ENCODE data around the gene SIGLEC14.

DNA sequence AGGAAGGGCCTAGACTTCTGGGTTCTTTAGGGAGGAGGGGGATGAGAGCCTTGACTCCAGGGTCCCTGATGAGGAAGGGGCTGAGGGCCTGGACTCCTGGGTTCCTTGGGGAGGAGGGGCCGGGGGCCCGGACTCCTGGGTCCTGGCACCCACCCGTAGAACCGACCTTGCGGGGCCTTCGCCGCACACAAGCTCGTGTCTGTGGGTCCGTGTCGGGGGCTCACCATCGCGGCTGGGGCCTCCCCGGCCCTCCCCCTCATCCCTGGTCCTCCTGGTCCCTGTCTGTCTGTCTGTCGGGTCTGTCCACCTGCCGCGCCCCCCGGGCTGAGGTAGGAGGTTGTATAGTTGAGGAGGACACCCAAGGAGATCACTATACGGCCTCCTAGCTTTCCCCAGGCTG lies 45.8 kb upstream of the SIGLEC14 start:
- TF ChIP-seq, protein P1, sequence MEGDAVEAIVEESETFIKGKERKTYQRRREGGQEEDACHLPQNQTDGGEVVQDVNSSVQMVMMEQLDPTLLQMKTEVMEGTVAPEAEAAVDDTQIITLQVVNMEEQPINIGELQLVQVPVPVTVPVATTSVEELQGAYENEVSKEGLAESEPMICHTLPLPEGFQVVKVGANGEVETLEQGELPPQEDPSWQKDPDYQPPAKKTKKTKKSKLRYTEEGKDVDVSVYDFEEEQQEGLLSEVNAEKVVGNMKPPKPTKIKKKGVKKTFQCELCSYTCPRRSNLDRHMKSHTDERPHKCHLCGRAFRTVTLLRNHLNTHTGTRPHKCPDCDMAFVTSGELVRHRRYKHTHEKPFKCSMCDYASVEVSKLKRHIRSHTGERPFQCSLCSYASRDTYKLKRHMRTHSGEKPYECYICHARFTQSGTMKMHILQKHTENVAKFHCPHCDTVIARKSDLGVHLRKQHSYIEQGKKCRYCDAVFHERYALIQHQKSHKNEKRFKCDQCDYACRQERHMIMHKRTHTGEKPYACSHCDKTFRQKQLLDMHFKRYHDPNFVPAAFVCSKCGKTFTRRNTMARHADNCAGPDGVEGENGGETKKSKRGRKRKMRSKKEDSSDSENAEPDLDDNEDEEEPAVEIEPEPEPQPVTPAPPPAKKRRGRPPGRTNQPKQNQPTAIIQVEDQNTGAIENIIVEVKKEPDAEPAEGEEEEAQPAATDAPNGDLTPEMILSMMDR (conservative IDR thresholded peaks at IDR 0.05): no peak
- no peak for TF ChIP-seq EZH2 (IDR thresholded peaks at IDR 0.05; ENCODE audit: low read depth)

Measured in PC-9 (cell line).